Heart left ventricle (tissue), 13 donors: ENCODE data around the gene PMF1.

Experiments used
- POLR2A ChIP-seq, 2 donors: fragments of 450-650 bp; IDR thresholded peaks; one replicate each; pipeline ENCODE4 v1.6.1; 2017; ENCODE audit warnings: antibody characterized with exemption in 2 of 2, mild to moderate bottlenecking in 2 of 2, moderate library complexity in 2 of 2
- TF ChIP-seq, protein P1 (sequence below), 12 donors: fragments of 200-600 bp; sonication (generic) in 4 of 12; IDR thresholded peaks; one replicate each; pipeline versions ENCODE4 v1.5.0 to v1.8.0; 2018 to 2022; ENCODE audit warnings: antibody characterized with exemption in 12 of 12, mild to moderate bottlenecking in 5 of 12
- donor health status: ischemic (EF 13 %, LVEDD 7.1; RV severe dilation, severe dysfunction).
- donor health status: DM: no; HTN: yes; CAD: no.
- donor health status: DM: no; HTN: no; CAD: no.
- donor health status: ischemic (EF 25% LVEDD 6.9; RV normal size, moderate dysfunction).
- donor health status: ischemic (EF 25% LVEDD 5.7; RV mildly dilated, moderate dysfunction).
- donor health status: ischemic (EF 35%, LVEDD 5.7; RV mildly dilated, moderate dysfunction).
- donor health status: nonischemic (EF 11% LVEDD 7.7; RV severe dilation, severe dysfunction).
- donor health status: DM: yes; HTN: yes; CAD: no.
- donor health status: PGD.
- donor health status: ischemic (EF 29% LVEDD 5.4; RV normal size, mild dysfunction).
- donor health status: nonischemic (EF 23%, LVEDD 6.1; RV moderate dilation, normal function).

DNA sequence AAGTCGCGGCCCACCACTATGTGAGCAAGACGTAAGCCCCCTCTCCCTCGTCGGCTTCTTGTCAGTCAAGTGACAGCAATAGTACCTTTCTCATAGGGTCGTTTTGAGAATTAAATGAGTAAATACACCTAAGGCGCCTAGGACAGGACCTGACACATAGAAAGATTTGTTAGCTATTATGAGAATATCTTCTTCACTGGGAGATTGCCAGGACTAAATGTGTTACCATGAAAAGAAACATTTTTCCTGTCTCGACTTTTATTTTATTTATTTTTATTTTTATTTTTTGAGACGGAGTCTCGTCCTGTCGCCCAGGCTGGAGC, 798 bp downstream of the PMF1 start:
- TF ChIP-seq, protein P1, sequence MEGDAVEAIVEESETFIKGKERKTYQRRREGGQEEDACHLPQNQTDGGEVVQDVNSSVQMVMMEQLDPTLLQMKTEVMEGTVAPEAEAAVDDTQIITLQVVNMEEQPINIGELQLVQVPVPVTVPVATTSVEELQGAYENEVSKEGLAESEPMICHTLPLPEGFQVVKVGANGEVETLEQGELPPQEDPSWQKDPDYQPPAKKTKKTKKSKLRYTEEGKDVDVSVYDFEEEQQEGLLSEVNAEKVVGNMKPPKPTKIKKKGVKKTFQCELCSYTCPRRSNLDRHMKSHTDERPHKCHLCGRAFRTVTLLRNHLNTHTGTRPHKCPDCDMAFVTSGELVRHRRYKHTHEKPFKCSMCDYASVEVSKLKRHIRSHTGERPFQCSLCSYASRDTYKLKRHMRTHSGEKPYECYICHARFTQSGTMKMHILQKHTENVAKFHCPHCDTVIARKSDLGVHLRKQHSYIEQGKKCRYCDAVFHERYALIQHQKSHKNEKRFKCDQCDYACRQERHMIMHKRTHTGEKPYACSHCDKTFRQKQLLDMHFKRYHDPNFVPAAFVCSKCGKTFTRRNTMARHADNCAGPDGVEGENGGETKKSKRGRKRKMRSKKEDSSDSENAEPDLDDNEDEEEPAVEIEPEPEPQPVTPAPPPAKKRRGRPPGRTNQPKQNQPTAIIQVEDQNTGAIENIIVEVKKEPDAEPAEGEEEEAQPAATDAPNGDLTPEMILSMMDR (IDR thresholded peaks at IDR 0.05), result no peak
- no peak for TF ChIP-seq POLR2A (IDR thresholded peaks at IDR 0.05)
